HL-60 (cell line): ENCODE measurements around the gene SPIRE2.

Source experiments
- POLR2AphosphoS5 ChIP-seq: IDR thresholded peaks from 2 replicates; pipeline ENCODE4 v1.6.1; 2012; ENCODE audit warnings: low read depth
- SPI1 ChIP-seq: IDR thresholded peaks from 2 replicates; pipeline ENCODE4 v1.6.1; 2012; ENCODE audit warnings: low read depth, mild to moderate bottlenecking, borderline replicate concordance
- TF ChIP-seq, protein P1 (sequence below): IDR thresholded peaks from one replicate; pipeline ENCODE4 v1.5.1; 2011; ENCODE audit warnings: low read length, control low read depth, inconsistent platforms; ENCODE audit not compliant: insufficient read depth

DNA sequence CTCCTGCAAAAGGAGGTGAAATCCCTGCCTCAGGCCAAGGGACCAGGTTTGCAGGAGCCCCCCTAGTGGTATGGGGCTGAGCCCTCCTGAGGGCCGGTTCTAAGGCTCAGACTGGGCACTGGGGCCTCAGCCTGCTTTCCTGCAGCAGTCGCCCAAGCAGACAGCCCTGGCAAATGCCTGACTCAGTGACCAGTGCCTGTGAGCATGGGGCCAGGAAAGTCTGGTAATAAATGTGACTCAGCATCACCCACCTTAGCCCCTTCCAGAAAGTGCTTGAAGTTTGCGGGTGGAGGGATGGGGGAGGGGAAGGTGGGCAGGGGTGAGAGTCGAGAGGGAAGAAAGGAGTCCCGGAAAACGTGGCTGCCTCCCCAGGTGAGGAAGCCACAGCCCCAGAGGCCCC, 92.4 kb downstream of the SPIRE2 start:
- TF ChIP-seq, protein P1, sequence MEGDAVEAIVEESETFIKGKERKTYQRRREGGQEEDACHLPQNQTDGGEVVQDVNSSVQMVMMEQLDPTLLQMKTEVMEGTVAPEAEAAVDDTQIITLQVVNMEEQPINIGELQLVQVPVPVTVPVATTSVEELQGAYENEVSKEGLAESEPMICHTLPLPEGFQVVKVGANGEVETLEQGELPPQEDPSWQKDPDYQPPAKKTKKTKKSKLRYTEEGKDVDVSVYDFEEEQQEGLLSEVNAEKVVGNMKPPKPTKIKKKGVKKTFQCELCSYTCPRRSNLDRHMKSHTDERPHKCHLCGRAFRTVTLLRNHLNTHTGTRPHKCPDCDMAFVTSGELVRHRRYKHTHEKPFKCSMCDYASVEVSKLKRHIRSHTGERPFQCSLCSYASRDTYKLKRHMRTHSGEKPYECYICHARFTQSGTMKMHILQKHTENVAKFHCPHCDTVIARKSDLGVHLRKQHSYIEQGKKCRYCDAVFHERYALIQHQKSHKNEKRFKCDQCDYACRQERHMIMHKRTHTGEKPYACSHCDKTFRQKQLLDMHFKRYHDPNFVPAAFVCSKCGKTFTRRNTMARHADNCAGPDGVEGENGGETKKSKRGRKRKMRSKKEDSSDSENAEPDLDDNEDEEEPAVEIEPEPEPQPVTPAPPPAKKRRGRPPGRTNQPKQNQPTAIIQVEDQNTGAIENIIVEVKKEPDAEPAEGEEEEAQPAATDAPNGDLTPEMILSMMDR = no peak
- no peak for TF ChIP-seq POLR2AphosphoS5
- TF ChIP-seq SPI1 = no peak
